Psoas muscle (tissue), 8 donors: ENCODE data around the gene FAM53B. TPM values are rescaled to one million over a fixed set of nuclear protein-coding genes. Genes with fewer than 3 reads are reported as not detected.

ENCODE experiments used
- ATAC-seq, 4 donors: fragments of 200-7000 bp; cut with Tn5 transposase; one replicate each; pipeline ENCODE4 v1.9.1; 2020; ENCODE audit warnings: moderate library complexity in 3 of 4, mild to moderate bottlenecking in 2 of 4
- DNase-seq, 2 donors: peaks; one replicate each; pipeline ENCODE4 v3.0.0-alpha.2; 2020
- H3K27ac ChIP-seq: fragments of 200-600 bp; one replicate; pipeline ENCODE4 v1.8.0; 2022
- H3K27me3 ChIP-seq, 3 donors: fragments of 200-600 bp in 1 of 3; one replicate each; pipeline versions ENCODE4 v1.6.1 to v1.8.0; 2013 to 2022; ENCODE audit warnings: low read length in 2 of 3, mild to moderate bottlenecking in 2 of 3, moderate library complexity in 1 of 3; ENCODE audit not compliant: insufficient read depth in 3 of 3
- H3K36me3 ChIP-seq, 2 donors: fragments of 200-600 bp in 1 of 2; one replicate each; pipeline versions ENCODE4 v1.6.1 to v1.8.0; 2013 to 2022; ENCODE audit warnings: low read depth in 1 of 2, mild to moderate bottlenecking in 1 of 2, moderate library complexity in 1 of 2; ENCODE audit not compliant: insufficient read depth in 1 of 2
- H3K4me1 ChIP-seq: fragments of 200-600 bp; one replicate; pipeline ENCODE4 v1.8.0; 2022
- H3K4me3 ChIP-seq: fragments of 200-600 bp; one replicate; pipeline ENCODE4 v1.8.0; 2022; ENCODE audit warnings: mild to moderate bottlenecking
- H3K9me3 ChIP-seq: fragments of 200-600 bp; one replicate; pipeline ENCODE4 v1.8.0; 2022
- WGBS, 3 donors: extraction: QIAGEN DNeasy Blood & Tissue Kit; methylation state at CpG; one replicate each; pipeline versions ENCODE4 v1.1.6 to v1.1.7; 2013; 5-methylcytosine and 5-hydroxymethylcytosine counted together
- intact Hi-C, 2 donors: fragments of 100-400 bp; cut with DNase I; formaldehyde crosslinking; loops; one replicate each; pipeline versions ENCODE4 v1.11.0 to v1.14.2; 2022
- polyA plus RNA-seq, 3 donors: library from polyadenylated mRNA; stranded (reverse); fragments of 200-250 nt; gene quantifications; one replicate each; pipeline ENCODE4 v1.2.3, GENCODE V29; 2013
- total RNA-seq, 4 donors: library from RNA; stranded (reverse); fragmentation: NEBNext Ultra II Directional in 2 of 4; extraction: Animal tissue kit (Norgen Biotek cat#: 25700) in 2 of 4; gene quantifications; one replicate each; pipeline versions ENCODE4 v1.2.1 to v1.2.4, GENCODE V29; 2021 to 2023
- TF ChIP-seq, protein P1 (sequence below): fragments of 200-600 bp; IDR thresholded peaks from one replicate; pipeline ENCODE4 v1.8.0; 2022; ENCODE audit warnings: antibody characterized with exemption
- donor health status: healthy with polysubstance abuse.
- donor health status: DM: no; HTN: no; CAD: no; lungs with moderate emphysema.
- donor health status: Bipolar disorder and iron deficiency.
- donor health status: healthy.
- donor health status: DM: yes; HTN: yes; CAD: no.
- donor health status: DM: no; HTN: no; CAD: no.
- donor health status: DM: no; HTN: no; CAD: no.
- donor health status: DM: yes; HTN: yes; CAD: no.

The FAM53B gene
- total and polyA plus RNA-seq, 7 donors = 31.0 to 178 (median 49.5) TPM

DNA sequence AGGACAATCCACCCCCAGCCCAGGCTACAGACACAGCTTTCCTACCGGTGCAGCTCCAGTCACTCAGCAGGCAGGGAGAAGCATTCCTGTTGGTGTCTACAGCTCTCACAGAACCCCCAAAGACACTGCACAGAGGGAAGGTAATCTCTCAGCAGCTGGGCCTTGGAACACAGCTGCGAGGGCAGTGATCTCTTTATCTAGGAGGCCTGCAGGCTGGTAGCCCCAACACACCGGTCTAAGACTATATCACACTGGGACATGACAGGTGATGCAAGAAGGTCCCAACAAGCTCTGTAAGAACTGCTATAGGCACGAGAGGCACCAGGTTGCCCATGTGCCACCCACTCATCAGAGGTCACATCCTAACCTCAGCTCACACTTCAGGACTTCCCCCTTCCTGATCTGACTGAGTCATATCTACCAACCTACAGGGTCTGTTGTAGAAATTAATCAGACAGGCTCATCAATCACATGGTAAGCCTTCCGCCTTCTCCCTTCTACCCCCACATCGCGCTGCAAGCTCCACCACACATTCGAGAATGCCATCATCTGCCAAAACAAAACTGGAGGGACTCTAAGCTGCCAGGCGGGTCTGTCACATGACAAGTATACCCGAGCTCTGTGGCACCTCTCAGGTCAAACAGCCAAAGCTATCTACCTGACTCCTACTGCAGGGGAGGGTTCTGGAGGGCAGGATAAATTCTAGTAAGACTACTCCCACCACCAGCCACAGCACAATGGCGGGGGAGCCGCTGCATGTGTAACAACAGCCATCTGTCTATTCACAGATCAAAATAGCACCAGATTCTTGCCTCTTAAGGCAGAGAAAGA is 26.1 kb downstream of the FAM53B start:
- H3K4me3 ChIP-seq = no peak overlapping the region
- intact Hi-C loops = no loop called here
- ATAC-seq (peak; percentile 14 to 45 (median 40)), DNase-seq (peak in 1 of 2 donors; percentile 53)
- H3K36me3 ChIP-seq = no peaks in the 10 kb centered on the region
- WGBS, 3 donors = 36 to 55% (median 38%) methylated on average over 12 of the region's 12 CpGs
- TF ChIP-seq, protein P1, sequence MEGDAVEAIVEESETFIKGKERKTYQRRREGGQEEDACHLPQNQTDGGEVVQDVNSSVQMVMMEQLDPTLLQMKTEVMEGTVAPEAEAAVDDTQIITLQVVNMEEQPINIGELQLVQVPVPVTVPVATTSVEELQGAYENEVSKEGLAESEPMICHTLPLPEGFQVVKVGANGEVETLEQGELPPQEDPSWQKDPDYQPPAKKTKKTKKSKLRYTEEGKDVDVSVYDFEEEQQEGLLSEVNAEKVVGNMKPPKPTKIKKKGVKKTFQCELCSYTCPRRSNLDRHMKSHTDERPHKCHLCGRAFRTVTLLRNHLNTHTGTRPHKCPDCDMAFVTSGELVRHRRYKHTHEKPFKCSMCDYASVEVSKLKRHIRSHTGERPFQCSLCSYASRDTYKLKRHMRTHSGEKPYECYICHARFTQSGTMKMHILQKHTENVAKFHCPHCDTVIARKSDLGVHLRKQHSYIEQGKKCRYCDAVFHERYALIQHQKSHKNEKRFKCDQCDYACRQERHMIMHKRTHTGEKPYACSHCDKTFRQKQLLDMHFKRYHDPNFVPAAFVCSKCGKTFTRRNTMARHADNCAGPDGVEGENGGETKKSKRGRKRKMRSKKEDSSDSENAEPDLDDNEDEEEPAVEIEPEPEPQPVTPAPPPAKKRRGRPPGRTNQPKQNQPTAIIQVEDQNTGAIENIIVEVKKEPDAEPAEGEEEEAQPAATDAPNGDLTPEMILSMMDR = no peak
- no peaks in the 10 kb centered on the region for H3K27me3 ChIP-seq
- peak overlapping the region; percentile 80 for H3K27ac ChIP-seq
- H3K4me1 ChIP-seq = peaks cover 75% of the 10 kb centered on the region
- no peaks in the 10 kb centered on the region for H3K9me3 ChIP-seq

DNA sequence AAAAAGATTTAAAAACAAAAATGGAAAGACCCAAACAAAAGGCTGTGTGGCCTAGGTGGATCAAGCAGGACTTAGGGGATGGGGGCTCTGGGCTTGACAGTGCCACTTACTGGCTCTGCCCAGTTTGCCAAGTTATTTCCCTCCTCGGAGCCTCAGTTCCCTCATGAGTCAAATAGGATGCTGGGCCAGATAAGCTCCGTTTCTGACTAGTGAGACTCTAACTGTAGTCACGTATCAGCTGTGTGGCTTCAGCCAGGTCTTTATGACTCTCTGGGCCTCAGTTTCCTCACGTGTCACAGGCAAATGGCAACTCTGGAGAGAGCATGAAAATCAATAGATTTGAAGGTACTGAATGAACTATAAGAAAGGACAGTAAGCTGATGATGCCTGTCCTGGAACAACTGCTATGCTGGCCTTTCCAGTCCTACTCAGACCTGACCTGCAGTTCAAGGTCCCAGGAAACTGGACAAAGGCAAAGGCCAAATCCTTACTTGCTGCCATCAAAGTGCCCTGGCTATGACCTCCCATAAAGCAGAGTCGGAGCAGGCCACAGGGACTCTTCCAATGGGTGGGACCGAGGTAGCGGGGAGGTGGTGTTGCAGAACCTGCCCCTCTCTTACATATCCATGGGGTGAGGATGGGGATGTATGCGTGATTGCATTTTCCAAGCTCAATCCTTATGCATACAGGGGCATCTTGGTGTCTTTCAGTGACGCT is 27.0 kb downstream of the FAM53B start:
- Histone ChIP-seq H3K36me3 (no peaks in the 10 kb centered on the region), H3K4me3 (no peak overlapping the region), H3K9me3 (no peaks in the 10 kb centered on the region), H3K27ac (no peak overlapping the region), H3K27me3 (no peaks in the 10 kb centered on the region), H3K4me1 (peaks cover 66% of the 10 kb centered on the region)
- peak in 1 of 2 donors; percentile 24 for DNase-seq
- TF ChIP-seq, protein P1 = no peak
- 75 to 85% (median 78%) methylated on average over 9 of the region's 9 CpGs for WGBS, 3 donors
- intact Hi-C loops = no loop called here
- ATAC-seq = no peak

GRCh38 chr10:124716369-124716768 is 27.8 kb downstream of the FAM53B start:
- no peak overlapping the region for H3K27ac ChIP-seq
- H3K4me1 ChIP-seq = peaks cover 57% of the 10 kb centered on the region
- no peak for ATAC-seq
- WGBS, 3 donors = 70 to 88% (median 74%) methylated on average over 4 of the region's 4 CpGs
- TF ChIP-seq, protein P1 = no peak
- no peaks in the 10 kb centered on the region for H3K9me3 ChIP-seq
- intact Hi-C loops = no loop called here
- no peak for DNase-seq
- H3K27me3 ChIP-seq = no peaks in the 10 kb centered on the region
- H3K36me3 ChIP-seq = no peaks in the 10 kb centered on the region
- H3K4me3 ChIP-seq = no peak overlapping the region

- no peaks in the 10 kb centered on the region for H3K9me3 ChIP-seq
- ATAC-seq = no peak
- H3K4me3 ChIP-seq = no peak overlapping the region
- no peak overlapping the region for H3K27ac ChIP-seq
- intact Hi-C loops = no loop called here
- TF ChIP-seq, protein P1 = no peak
- H3K36me3 ChIP-seq = no peaks in the 10 kb centered on the region
- peaks cover 56% of the 10 kb centered on the region for H3K4me1 ChIP-seq
- no peaks in the 10 kb centered on the region for H3K27me3 ChIP-seq
- peak in 1 of 2 donors; percentile 24 for DNase-seq
- WGBS, 3 donors = 58 to 59% (median 58%) methylated on average over 6 of the region's 6 CpGs
Measured at GRCh38 chr10:124715439-124715838, 28.7 kb downstream of the FAM53B start.
